ENCODE measurements around the gene TMEM101.

Gene TMEM101

DNA sequence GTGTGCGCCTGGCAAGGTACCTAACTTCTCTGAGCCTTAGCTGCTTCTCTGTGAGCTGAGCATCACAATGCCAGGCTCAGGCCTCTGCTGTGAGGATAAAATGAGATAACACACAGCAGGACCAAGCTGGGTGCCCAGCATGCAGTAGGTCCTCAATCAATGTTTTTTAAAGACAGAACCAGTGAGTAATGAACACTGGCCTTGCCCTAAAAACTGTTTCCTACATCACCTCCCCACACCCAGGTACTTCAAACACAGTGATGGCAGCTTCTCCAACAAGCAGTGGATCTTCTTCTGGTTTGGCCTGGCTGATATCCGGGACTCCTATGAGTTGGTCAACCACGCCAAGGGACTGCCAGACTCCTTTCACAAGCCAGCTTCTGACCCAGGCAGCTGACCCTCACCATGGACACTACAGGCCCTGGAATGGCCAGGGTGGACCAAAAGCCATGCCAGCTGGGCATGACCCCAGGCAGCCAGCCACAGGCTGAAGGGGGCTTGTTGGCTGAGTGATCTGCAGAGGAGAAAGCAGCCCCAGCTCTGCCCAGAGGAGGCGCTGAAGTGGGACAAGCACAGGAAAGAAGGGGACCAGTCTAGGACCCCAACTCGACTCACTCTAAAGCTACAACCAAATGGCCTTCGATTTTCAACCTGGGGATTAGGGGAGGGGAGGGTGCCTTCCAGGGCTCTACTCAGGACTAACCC, 6.4 kb downstream of the TMEM101 start:
- peak overlapping the region in 2 of 3 experiments; percentile 39 to 47 for H3K27ac Mint-ChIP-seq
- peaks cover 24% of the 10 kb centered on the region for H3K4me1 Mint-ChIP-seq
- H3K4me3 Mint-ChIP-seq, result peak overlapping the region; percentile 90 to 91 (median 91)
- TF ChIP-seq, protein P1, sequence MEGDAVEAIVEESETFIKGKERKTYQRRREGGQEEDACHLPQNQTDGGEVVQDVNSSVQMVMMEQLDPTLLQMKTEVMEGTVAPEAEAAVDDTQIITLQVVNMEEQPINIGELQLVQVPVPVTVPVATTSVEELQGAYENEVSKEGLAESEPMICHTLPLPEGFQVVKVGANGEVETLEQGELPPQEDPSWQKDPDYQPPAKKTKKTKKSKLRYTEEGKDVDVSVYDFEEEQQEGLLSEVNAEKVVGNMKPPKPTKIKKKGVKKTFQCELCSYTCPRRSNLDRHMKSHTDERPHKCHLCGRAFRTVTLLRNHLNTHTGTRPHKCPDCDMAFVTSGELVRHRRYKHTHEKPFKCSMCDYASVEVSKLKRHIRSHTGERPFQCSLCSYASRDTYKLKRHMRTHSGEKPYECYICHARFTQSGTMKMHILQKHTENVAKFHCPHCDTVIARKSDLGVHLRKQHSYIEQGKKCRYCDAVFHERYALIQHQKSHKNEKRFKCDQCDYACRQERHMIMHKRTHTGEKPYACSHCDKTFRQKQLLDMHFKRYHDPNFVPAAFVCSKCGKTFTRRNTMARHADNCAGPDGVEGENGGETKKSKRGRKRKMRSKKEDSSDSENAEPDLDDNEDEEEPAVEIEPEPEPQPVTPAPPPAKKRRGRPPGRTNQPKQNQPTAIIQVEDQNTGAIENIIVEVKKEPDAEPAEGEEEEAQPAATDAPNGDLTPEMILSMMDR (IDR thresholded peaks at IDR 0.05; ENCODE audit: unreplicated experiment in 3 of 3), result no peak
- peaks cover 49% of the 10 kb centered on the region for H3K27me3 Mint-ChIP-seq (ENCODE audit: low read depth)
- no peaks in the 10 kb centered on the region for H3K9me3 Mint-ChIP-seq
- peaks cover 12% of the 10 kb centered on the region for H3K36me3 Mint-ChIP-seq (ENCODE audit: low read depth)

DNA sequence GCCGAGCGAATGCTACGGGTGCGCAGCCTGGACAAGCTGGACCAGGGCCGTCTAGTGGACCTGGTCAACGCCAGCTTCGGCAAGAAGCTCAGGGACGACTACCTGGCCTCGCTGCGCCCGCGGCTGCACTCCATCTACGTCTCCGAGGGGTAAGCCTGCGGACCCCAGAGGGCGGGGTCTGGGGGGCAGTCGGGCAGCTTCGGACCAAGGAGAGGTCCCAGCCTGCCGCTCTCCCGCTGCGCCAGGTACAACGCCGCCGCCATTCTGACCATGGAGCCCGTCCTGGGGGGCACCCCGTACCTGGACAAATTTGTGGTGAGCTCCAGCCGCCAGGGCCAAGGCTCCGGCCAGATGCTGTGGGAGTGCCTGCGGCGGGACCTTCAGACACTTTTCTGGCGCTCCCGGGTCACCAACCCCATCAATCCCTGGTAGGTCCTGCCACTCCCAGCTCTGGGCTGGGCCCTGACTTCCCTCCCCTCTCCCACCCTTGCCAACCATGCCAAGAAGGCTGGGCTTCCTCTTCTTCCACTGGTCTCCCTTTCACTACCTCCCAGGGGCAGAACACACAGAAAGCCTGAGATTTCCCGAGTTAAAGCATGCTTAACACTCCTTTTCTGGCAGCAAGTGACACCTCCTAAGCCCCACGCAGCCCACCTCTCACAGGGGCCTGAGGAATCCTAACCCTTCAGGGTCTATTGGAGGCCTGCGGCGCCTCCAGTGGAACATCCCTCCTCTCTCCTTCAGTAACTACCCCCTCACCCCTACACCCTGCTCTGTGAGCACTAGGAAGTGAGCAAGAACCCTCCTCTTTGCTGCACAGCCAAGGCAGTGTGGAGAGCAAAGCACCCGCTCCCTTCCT, 7.2 kb downstream of the TMEM101 start:
- peaks cover 12% of the 10 kb centered on the region for H3K36me3 Mint-ChIP-seq (ENCODE audit: low read depth)
- H3K4me1 Mint-ChIP-seq, result peaks cover 24% of the 10 kb centered on the region
- H3K4me3 Mint-ChIP-seq, result peak overlapping the region; percentile 90 to 91 (median 91)
- no peaks in the 10 kb centered on the region for H3K9me3 Mint-ChIP-seq
- TF ChIP-seq, protein P1 (IDR thresholded peaks at IDR 0.05; ENCODE audit: unreplicated experiment in 3 of 3), result peak in 1 of 3 experiments; percentile 44
- H3K27me3 Mint-ChIP-seq (ENCODE audit: low read depth), result peaks cover 55% of the 10 kb centered on the region
- H3K27ac Mint-ChIP-seq, result peak overlapping the region; percentile 47 to 83 (median 80)

DNA sequence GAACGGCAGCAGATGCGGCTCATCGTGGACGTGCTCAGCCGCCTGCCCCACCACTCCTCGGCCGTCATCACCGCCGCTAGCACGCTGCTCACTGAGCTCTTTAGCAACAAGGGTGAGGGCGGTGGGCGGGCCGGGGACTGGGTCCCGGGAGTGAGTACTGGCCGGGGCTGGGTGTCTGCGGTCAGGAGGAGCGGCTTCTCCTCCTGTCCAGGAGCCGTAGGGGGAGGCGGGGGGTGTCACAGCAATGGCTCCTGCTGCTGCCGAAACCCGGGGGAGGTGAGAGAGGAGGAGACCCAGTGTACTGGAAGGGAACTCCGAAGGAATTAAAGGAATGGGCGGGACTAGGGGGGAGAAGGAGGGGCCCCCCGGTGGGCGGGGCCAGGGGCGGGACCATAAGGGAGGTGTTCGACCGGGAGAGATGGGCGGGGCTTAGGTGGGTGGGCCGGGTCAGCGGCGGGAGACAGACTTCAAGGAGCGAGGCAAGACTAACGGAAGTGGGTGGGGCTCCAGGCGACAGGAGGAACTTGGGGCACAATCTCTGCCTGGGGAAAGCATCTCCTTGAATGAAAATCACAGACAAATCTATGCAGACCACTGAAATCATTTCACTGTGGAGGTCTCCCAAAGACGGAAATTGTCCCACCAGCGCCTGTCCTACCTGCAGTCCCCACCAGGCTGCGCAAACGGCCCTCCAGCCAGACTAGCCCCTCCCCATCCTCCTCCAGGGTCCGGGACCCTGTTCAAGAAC, 8.0 kb downstream of the TMEM101 start:
- Mint-ChIP-seq H3K36me3 (ENCODE audit: low read depth) (peaks cover 12% of the 10 kb centered on the region), H3K4me1 (peaks cover 24% of the 10 kb centered on the region), H3K27ac (peak overlapping the region; percentile 43 to 83 (median 80)), H3K4me3 (peak overlapping the region; percentile 90 to 91 (median 91)), H3K27me3 (ENCODE audit: low read depth) (peaks cover 63% of the 10 kb centered on the region), H3K9me3 (no peaks in the 10 kb centered on the region)
- TF ChIP-seq, protein P1 (IDR thresholded peaks at IDR 0.05; ENCODE audit: unreplicated experiment in 3 of 3), result peak; percentile 80 to 91 (median 84)

DNA sequence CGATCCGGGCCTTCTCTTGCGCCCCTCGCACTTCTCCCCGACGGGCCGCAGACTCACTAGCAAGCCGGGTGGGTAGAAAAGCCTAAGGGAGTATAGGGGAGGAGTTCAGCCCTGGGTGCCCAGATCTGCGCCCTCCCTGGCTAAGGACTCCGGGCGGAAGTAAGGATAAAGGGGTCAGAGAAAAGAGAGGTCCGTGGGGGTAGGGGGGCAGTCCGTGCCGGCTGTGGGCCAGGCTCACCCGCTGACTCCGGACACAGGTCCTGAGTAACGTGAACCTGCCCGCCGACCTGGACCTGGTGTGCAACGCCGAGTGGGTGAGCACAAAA, 8.5 kb downstream of the TMEM101 start:
- H3K4me1 Mint-ChIP-seq, result peaks cover 20% of the 10 kb centered on the region

DNA sequence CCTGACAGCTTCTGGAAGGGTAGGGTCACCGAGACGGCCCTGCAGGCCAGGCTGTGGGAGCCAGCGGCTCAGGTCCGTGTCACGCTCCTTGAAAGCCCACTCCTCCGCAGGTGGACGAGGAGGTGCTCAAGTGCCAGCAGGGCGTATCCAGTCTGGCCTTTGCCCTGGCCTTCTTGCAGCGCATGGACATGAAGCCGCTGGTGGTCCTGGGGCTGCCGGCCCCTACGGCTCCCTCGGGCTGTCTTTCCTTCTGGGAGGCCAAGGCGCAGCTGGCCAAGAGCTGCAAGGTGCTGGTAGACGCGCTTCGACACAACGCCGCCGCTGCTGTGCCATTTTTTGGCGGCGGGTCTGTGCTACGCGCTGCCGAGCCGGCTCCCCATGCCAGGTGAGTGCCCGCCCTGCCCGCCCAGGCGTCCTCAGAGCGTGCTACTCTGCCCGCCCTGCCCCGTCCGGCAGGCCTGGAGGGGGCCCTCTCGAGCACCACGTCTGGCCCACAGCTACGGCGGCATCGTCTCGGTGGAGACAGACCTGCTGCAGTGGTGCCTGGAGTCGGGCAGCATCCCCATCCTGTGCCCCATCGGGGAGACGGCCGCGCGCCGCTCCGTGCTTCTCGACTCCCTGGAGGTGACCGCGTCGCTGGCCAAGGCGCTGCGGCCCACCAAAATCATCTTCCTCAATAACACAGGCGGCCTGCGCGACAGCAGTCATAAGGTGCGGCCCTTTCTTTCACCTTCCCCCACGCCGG, 9.1 kb downstream of the TMEM101 start:
- H3K36me3 Mint-ChIP-seq (ENCODE audit: low read depth), result peaks cover 7% of the 10 kb centered on the region
- TF ChIP-seq, protein P1 (IDR thresholded peaks at IDR 0.05; ENCODE audit: unreplicated experiment in 3 of 3), result peak in 2 of 3 experiments; percentile 7 to 25
- H3K27me3 Mint-ChIP-seq (ENCODE audit: low read depth), result peaks cover 73% of the 10 kb centered on the region
- peak overlapping the region; percentile 90 to 91 (median 91) for H3K4me3 Mint-ChIP-seq
- H3K9me3 Mint-ChIP-seq, result no peaks in the 10 kb centered on the region
- H3K4me1 Mint-ChIP-seq, result peaks cover 17% of the 10 kb centered on the region
- H3K27ac Mint-ChIP-seq, result no peak overlapping the region

More for the DNA sequence above, 8.5 kb downstream of the TMEM101 start:
- Mint-ChIP-seq H3K36me3 (ENCODE audit: low read depth) (peaks cover 8% of the 10 kb centered on the region), H3K4me3 (peak overlapping the region; percentile 90 to 91 (median 91)), H3K27me3 (ENCODE audit: low read depth) (peaks cover 68% of the 10 kb centered on the region), H3K27ac (no peak overlapping the region), H3K9me3 (no peaks in the 10 kb centered on the region)
- TF ChIP-seq, protein P1 (IDR thresholded peaks at IDR 0.05; ENCODE audit: unreplicated experiment in 3 of 3), result no peak

All from nephron (organoid).